WTC11 (cell line): ENCODE results near the gene SYT1. TPM values are rescaled to one million over a fixed set of nuclear protein-coding genes. Genes with fewer than 3 reads are reported as not detected.

Experiments used
- ATAC-seq: fragments of 200-7000 bp; cut with Tn5 transposase; 2 replicates; pipeline ENCODE4 v1.10.0; 2021; ENCODE audit warnings: mild to moderate bottlenecking, moderate library complexity
- CTCF ChIA-PET: fragments of 300-600 bp; sonication (Branson Sonifier 250); formaldehyde crosslinking; loops from one replicate; lab custom pipeline; 2021; ENCODE audit warnings: antibody characterized with exemption; lab: Charles Lee
- POLR2A ChIA-PET: fragments of 350-600 bp; sonication (Branson Sonifier 250); formaldehyde crosslinking; loops from one replicate; lab custom pipeline; 2021; ENCODE audit warnings: antibody characterized with exemption; lab: Charles Lee
- DNase-seq: peaks from one replicate; pipeline ENCODE4 v3.0.0; 2021; ENCODE audit warnings: low spot score
- H3K27ac Mint-ChIP-seq: 2 replicates; pipeline ENCODE4 v1.8.0; 2021; ENCODE audit warnings: mixed read lengths
- H3K27me3 Mint-ChIP-seq: 2 replicates; pipeline ENCODE4 v1.8.0; 2021; ENCODE audit warnings: low read depth, mild to moderate bottlenecking, moderate library complexity, mixed read lengths
- H3K36me3 Mint-ChIP-seq: 2 replicates; pipeline ENCODE4 v1.8.0; 2021; ENCODE audit warnings: mixed read lengths
- H3K4me1 Mint-ChIP-seq: 2 replicates; pipeline ENCODE4 v1.8.0; 2022; ENCODE audit warnings: mixed read lengths
- H3K4me3 Mint-ChIP-seq: 2 replicates; pipeline ENCODE4 v1.8.0; 2021; ENCODE audit warnings: mild to moderate bottlenecking, moderate library complexity, mixed read lengths
- H3K9me3 Mint-ChIP-seq: 2 replicates; pipeline ENCODE4 v1.8.0; 2021; ENCODE audit warnings: mixed read lengths
- ATF6 ChIP-seq: sonication (generic); formaldehyde crosslinking; IDR thresholded peaks from 2 replicates; pipeline ENCODE4 v1.8.1; 2023; ENCODE audit warnings: mild to moderate bottlenecking, missing genetic modification reagents
- CDX4 ChIP-seq: fragments of 250-450 bp; sonication (Bioruptor Pico); IDR thresholded peaks from 2 replicates; pipeline ENCODE4 v1.9.0; 2021; ENCODE audit warnings: moderate library complexity, mild to moderate bottlenecking, inconsistent platforms, borderline replicate concordance
- CREB1 ChIP-seq: sonication (generic); formaldehyde crosslinking; IDR thresholded peaks from 2 replicates; pipeline ENCODE4 v1.8.0; 2023; ENCODE audit warnings: mild to moderate bottlenecking, missing genetic modification reagents
- E2F4 ChIP-seq: sonication (generic); formaldehyde crosslinking; IDR thresholded peaks from 2 replicates; pipeline ENCODE4 v1.8.1; 2022; ENCODE audit warnings: low read depth, mild to moderate bottlenecking, moderate library complexity, missing genetic modification reagents, borderline replicate concordance
- E2F5 ChIP-seq: sonication (generic); formaldehyde crosslinking; IDR thresholded peaks from 2 replicates; pipeline ENCODE4 v1.8.1; 2022; ENCODE audit warnings: mild to moderate bottlenecking, moderate library complexity, missing genetic modification reagents
- ERG ChIP-seq: fragments of 250-450 bp; sonication (Bioruptor Pico); IDR thresholded peaks from 2 replicates; pipeline ENCODE4 v1.8.0; 2021; ENCODE audit warnings: mild to moderate bottlenecking
- FOXP4 ChIP-seq: sonication (generic); formaldehyde crosslinking; IDR thresholded peaks from 2 replicates; pipeline ENCODE4 v1.8.0; 2022; ENCODE audit warnings: mild to moderate bottlenecking, missing genetic modification reagents
- HMGXB4 ChIP-seq: sonication (generic); formaldehyde crosslinking; IDR thresholded peaks from 2 replicates; pipeline ENCODE4 v1.8.1; 2023; ENCODE audit warnings: mild to moderate bottlenecking, moderate library complexity, missing genetic modification reagents
- JUN ChIP-seq: sonication (generic); formaldehyde crosslinking; IDR thresholded peaks from 2 replicates; pipeline ENCODE4 v1.8.0; 2023; ENCODE audit warnings: mild to moderate bottlenecking, missing genetic modification reagents
- MAX ChIP-seq: sonication (generic); formaldehyde crosslinking; IDR thresholded peaks from 2 replicates; pipeline ENCODE4 v1.8.0; 2022; ENCODE audit warnings: mild to moderate bottlenecking, missing genetic modification reagents
- MYBL2 ChIP-seq: sonication (generic); formaldehyde crosslinking; IDR thresholded peaks from 2 replicates; pipeline ENCODE4 v1.8.1; 2023; ENCODE audit warnings: mild to moderate bottlenecking, moderate library complexity, missing genetic modification reagents
- SP1 ChIP-seq: sonication (generic); formaldehyde crosslinking; conservative IDR thresholded peaks from 2 replicates; pipeline ENCODE4 v1.8.1; 2022; ENCODE audit warnings: missing genetic modification reagents
- TEAD1 ChIP-seq: sonication (generic); formaldehyde crosslinking; IDR thresholded peaks from 2 replicates; pipeline ENCODE4 v1.8.0; 2022; ENCODE audit warnings: mild to moderate bottlenecking, missing genetic modification reagents
- ZNF425 ChIP-seq: fragments of 250-450 bp; sonication (Bioruptor Pico); conservative IDR thresholded peaks from 2 replicates; pipeline ENCODE4 v1.9.0; 2021; ENCODE audit warnings: mild to moderate bottlenecking
- total RNA-seq: library from RNA; stranded (reverse); gene quantifications from 3 replicates; pipeline ENCODE4 v1.2.3, GENCODE V29; 2021

SYT1 gene
- total RNA-seq, 1 experiment from 2014 or later: 45.2 TPM

- H3K27me3 Mint-ChIP-seq: no peaks in the 10 kb centered on the region; the same call in 1 of the 2 replicates
- no peak for TF ChIP-seq FOXP4 (CRISPR knock-in tag)
- no peak for TF ChIP-seq ERG (CRISPR knock-in tag)
- TF ChIP-seq HMGXB4 (CRISPR knock-in tag): no peak
- no peak for TF ChIP-seq ATF6
- TF ChIP-seq JUN (CRISPR knock-in tag): no peak
- TF ChIP-seq MAX (CRISPR knock-in tag): no peak
- TF ChIP-seq ZNF425 (CRISPR knock-in tag): no peak
- no peak for TF ChIP-seq SP1
- TF ChIP-seq E2F4 (CRISPR knock-in tag): no peak
- no peak for TF ChIP-seq CDX4 (CRISPR knock-in tag)
- TF ChIP-seq MYBL2 (CRISPR knock-in tag): no peak
- no peak for TF ChIP-seq TEAD1 (CRISPR knock-in tag)
- TF ChIP-seq CREB1 (CRISPR knock-in tag): no peak
- no peak for TF ChIP-seq E2F5 (CRISPR knock-in tag)
- ChIA-PET POLR2A (no interaction called here), CTCF (no interaction called here)
- no peak overlapping the region for H3K4me3 Mint-ChIP-seq
- no peak for ATAC-seq
- H3K9me3 Mint-ChIP-seq: peaks cover 4% of the 10 kb centered on the region
- peaks cover 23% of the 10 kb centered on the region for H3K4me1 Mint-ChIP-seq
- DNase-seq: no peak
- no peak overlapping the region for H3K27ac Mint-ChIP-seq
- peaks cover 5% of the 10 kb centered on the region for H3K36me3 Mint-ChIP-seq
Measured at GRCh38 chr12:79227646-79228045, 363.1 kb downstream of the SYT1 start.
